ENCODE results near the gene CA5A. TPM values are rescaled to one million over a fixed set of nuclear protein-coding genes. Genes with fewer than 3 reads are reported as not detected.

Gene CA5A
- total RNA-seq, 1 experiment from 2014 or later = not detected

- Histone ChIP-seq H3K4me3 (replicated peaks in 1 of 2; ENCODE audit: low read depth in 1 of 2, low read length in 2 of 2) (no peak overlapping the region), H3K4me2 (ENCODE audit: low read length) (no peak overlapping the region), H3K36me3 (ENCODE audit: control insufficient read depth in 1 of 2, insufficient read depth in 2 of 2, low read length in 2 of 2) (no peaks in the 10 kb centered on the region), H3K4me1 (ENCODE audit: control insufficient read depth in 1 of 2, insufficient read depth in 2 of 2, low read length in 2 of 2) (peaks cover 6 to 7% of the 10 kb centered on the region in 2 experiments; a peak in 2 of 4 replicates), H3K9me3 (ENCODE audit: control insufficient read depth in 1 of 2, insufficient read depth in 1 of 2, low read depth in 1 of 2, low read length in 2 of 2) (no peaks in the 10 kb centered on the region; a peak in 1 of 4 replicates), H3K27me3 (ENCODE audit: insufficient read depth, low read length) (no peaks in the 10 kb centered on the region), H3K27ac (ENCODE audit: low read depth, low read length) (no peak overlapping the region), H3K9ac (ENCODE audit: low read length) (no peak overlapping the region), H3K9me2 (ENCODE audit: insufficient read depth) (no peaks in the 10 kb centered on the region), H2AFZ (ENCODE audit: low read depth, low read length, poor library complexity, severe bottlenecking) (no peak overlapping the region), H4K20me1 (ENCODE audit: insufficient read depth) (no peaks in the 10 kb centered on the region), H3K79me2 (ENCODE audit: insufficient read depth, low read length) (no peaks in the 10 kb centered on the region)
- ChIA-PET RAD21 (ENCODE audit: low non-redundant PET in 1 of 2, low total read pairs in 2 of 2, uncharacterized antibody in 2 of 2, unreplicated experiment in 2 of 2) (no interaction called here), POLR2A (no interaction called here), CTCF (no interaction called here)
- BruUV-seq (replicated peaks) = no TSS peak
- intact Hi-C loops (cut with micrococcal nuclease) = no loop called here
- ATAC-seq = no peak
- no peak for DNase-seq (ENCODE audit: low read depth, low spot score)
- no peak for TF ChIP-seq ZFX (IDR thresholded peaks at IDR 0.05)
These were observed 53.8 kb downstream of the CA5A start for GRCh38 chr16:87882436-87883019.

GRCh38 chr16:87881324-87882200, 54.8 kb downstream of the CA5A start:
- ATAC-seq (no peak), DNase-seq (ENCODE audit: low read depth, low spot score) (no peak)
- no TSS peak for BruUV-seq (replicated peaks)
- Histone ChIP-seq H2AFZ (ENCODE audit: low read depth, low read length, poor library complexity, severe bottlenecking) (no peak overlapping the region), H3K79me2 (ENCODE audit: insufficient read depth, low read length) (no peaks in the 10 kb centered on the region), H3K9me3 (ENCODE audit: control insufficient read depth in 1 of 2, insufficient read depth in 1 of 2, low read depth in 1 of 2, low read length in 2 of 2) (no peaks in the 10 kb centered on the region; a peak in 1 of 4 replicates), H3K27ac (ENCODE audit: low read depth, low read length) (no peak overlapping the region), H3K4me2 (ENCODE audit: low read length) (no peak overlapping the region), H3K27me3 (ENCODE audit: insufficient read depth, low read length) (no peaks in the 10 kb centered on the region), H3K9me2 (ENCODE audit: insufficient read depth) (no peaks in the 10 kb centered on the region), H3K9ac (ENCODE audit: low read length) (no peak overlapping the region), H3K4me1 (ENCODE audit: control insufficient read depth in 1 of 2, insufficient read depth in 2 of 2, low read length in 2 of 2) (peaks cover 6 to 7% of the 10 kb centered on the region in 2 experiments; a peak in 2 of 4 replicates), H3K4me3 (replicated peaks in 1 of 2; ENCODE audit: low read depth in 1 of 2, low read length in 2 of 2) (no peak overlapping the region), H4K20me1 (ENCODE audit: insufficient read depth) (no peaks in the 10 kb centered on the region), H3K36me3 (ENCODE audit: control insufficient read depth in 1 of 2, insufficient read depth in 2 of 2, low read length in 2 of 2) (no peaks in the 10 kb centered on the region)
- intact Hi-C loops (cut with micrococcal nuclease) = no loop called here
- ChIA-PET RAD21 (ENCODE audit: low non-redundant PET in 1 of 2, low total read pairs in 2 of 2, uncharacterized antibody in 2 of 2, unreplicated experiment in 2 of 2) (no interaction called here), CTCF (no interaction called here), POLR2A (no interaction called here)
- TF ChIP-seq CBX3 (IDR thresholded peaks at IDR 0.05; ENCODE audit: low read depth) = no peak
- no peak for TF ChIP-seq ZBTB33 (IDR thresholded peaks at IDR 0.05; ENCODE audit: extremely low read depth, insufficient replicate concordance, low read length)
- TF ChIP-seq SIN3A (IDR thresholded peaks at IDR 0.05; ENCODE audit: low read depth) = no peak
- TF ChIP-seq ATF3 (IDR thresholded peaks at IDR 0.05) = no peak
- TF ChIP-seq CTCF (IDR thresholded peaks at IDR 0.05 in 2 of 3, conservative IDR thresholded peaks at IDR 0.05 in 1 of 3; ENCODE audit: borderline replicate concordance in 1 of 3, insufficient read depth in 1 of 3, low read depth in 2 of 3, low read length in 2 of 3) = no peak
- TF ChIP-seq EZH2phosphoT487 (IDR thresholded peaks at IDR 0.05; ENCODE audit: borderline replicate concordance) = no peak
- no peak for TF ChIP-seq ZFX (IDR thresholded peaks at IDR 0.05)
- no peak for TF ChIP-seq ELF1 (IDR thresholded peaks at IDR 0.05; ENCODE audit: borderline replicate concordance, low read depth)
- no peak for TF ChIP-seq SP1 (IDR thresholded peaks at IDR 0.05; ENCODE audit: low read depth)
- TF ChIP-seq SRF (IDR thresholded peaks at IDR 0.05; ENCODE audit: low read depth) = no peak
- no peak for TF ChIP-seq EZH2 (IDR thresholded peaks at IDR 0.05)
- no peak for TF ChIP-seq FOSL1 (IDR thresholded peaks at IDR 0.05; ENCODE audit: low read depth)
